HG03442 (cell line): ENCODE results near the gene CINP.
"Not testable (repeated sequence)": the region's sequence is repeated elsewhere in the genome, so short reads cannot be mapped to it uniquely, and the experiment has no call there.

ENCODE experiments used
- ATAC-seq: cut with Tn5 transposase; IDR thresholded peaks from one replicate; pipeline ENCODE4 v1.9.1; 2021; ENCODE audit warnings: mild to moderate bottlenecking, moderate library complexity; ENCODE audit not compliant: unreplicated experiment

Gene CINP

DNA sequence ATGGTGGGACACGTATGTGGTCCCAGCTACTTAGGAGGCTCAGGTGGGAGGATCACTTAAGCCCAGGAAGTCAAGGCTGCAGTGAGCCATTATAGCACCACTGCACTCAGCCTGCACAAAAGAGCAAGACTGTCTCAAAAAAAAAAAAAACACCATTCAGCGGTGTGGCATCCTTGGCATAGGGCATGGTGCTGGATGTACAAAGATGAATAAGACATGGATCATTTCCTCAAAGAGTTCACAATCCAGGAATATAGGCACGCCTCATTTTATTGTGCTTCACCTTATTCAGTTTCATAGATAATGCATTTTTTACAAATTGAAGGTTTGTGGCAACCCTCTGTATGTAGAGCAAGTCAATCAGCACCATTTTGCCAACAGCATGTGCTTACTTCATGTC, 6.4 kb downstream of the CINP start:
- no peak for ATAC-seq

DNA sequence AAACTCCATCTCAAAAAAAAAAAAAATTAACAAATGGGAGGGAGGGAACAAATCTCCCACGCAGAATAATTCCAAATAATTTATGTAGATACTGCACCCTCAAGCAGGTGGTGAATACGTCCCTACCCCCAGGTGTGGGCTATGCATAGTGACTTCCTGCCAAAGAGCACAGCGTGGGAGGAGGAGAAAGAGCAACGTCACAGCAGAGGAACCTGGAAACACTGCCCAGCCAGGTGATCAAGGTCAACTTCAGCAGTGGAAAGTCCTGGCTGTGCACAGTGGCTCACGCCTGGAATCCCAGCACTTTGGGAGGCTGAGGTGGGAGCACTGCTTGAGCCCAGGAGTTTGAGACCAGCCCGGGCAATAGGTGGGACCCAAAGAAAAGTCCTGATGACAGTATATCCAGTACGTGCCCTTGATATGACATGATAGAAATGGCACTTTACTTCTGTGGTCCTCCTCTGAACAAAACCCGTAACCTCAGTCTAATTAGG, 9.5 kb downstream of the CINP start:
- no peak for ATAC-seq

DNA sequence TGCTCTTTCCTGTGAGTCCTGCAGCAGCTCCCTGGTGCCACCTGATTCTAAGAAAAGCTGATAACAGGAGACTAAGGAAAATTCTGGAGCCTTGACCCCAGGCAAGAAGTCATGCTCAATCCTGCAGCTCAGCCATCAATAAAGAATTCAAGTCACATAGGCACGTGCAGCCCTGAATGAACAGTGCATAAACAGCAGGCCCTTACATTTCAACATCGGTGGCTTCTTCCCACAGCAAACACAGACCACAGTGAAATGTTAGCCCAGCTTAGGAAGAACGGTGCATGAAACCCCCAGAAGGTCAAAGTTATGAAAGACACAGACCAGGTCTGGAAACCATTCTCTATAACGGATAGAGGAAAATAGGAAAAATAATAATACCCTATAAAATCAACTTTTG, 10.5 kb downstream of the CINP start:
- no peak for ATAC-seq

DNA sequence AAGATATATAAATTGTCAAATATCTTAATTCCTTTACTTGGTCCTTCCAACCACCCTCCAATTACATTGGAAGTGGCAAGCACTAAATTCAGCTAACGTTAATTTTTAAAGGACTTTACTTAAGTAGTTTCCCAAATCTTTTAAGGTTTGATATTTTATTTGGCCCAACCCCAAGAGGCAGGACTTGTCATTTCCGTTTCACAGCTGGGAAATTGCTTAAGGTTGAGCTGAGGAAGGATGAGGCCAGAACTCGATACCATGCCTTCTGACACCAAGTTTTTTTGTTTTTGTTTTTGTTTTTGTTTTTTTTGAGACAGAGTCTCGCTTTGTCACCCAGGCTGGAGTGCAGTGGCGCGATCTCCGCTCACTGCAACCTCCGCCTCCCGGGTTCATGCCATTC, 11.1 kb downstream of the CINP start:
- ATAC-seq: not testable (repeated sequence)

DNA sequence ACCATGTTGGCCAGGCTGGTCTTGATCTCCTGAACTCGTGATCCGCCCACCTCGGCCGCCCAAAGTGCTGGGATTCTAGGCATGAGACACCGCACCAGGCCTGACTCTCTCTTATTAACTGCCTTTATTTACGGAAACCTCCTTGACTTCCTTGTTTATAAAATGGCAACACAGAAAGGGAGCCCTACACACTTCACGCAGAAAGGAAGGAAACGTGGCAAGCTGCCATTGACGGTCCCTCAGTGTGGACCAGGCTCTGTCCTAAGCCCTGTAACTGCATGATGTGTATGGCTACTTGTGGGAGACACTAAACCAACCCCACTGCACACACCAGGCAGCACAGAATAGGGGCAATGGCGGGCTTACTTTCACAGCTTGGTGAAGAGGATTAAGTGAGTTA, 11.7 kb downstream of the CINP start:
- ATAC-seq: no peak

DNA sequence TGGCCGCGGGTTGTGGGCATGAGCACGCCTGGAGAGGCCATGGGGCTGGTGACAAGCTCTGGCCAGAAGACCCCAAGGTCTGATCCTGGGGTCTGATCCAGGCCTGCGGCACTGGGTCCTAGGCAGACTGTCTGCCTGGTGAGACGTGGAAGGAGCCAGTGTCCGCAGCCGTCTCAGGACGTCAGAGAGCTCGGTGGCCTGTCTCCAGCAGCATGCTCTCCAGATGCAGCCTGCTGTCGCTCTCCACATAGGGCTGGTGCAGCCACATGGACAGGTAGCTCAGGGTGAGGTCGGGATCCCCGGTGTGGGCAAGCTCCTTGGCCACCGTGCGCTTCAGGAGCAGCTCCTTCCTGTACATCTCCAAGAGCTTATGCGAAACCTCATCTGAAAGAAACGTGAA, 14.3 kb downstream of the CINP start:
- no peak for ATAC-seq

DNA sequence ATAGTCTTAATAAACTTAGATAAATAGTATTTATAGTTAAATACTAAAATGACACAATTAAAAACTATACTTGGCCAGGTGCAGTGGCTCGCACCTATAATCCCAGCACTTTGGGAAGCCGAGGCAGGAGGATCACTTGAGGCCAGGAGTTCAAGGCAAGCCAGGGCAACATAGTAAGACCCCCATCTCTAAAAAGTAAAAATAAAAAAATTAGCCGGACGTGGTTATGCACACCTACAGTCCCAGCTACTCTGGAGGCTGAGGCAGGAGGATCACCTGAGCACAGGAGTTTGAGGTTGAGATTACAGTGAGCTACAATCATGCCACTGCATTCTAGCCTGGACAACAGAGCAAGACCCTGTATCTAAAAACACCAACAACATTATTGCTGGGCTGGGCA, 16.0 kb downstream of the CINP start:
- ATAC-seq: no peak

DNA sequence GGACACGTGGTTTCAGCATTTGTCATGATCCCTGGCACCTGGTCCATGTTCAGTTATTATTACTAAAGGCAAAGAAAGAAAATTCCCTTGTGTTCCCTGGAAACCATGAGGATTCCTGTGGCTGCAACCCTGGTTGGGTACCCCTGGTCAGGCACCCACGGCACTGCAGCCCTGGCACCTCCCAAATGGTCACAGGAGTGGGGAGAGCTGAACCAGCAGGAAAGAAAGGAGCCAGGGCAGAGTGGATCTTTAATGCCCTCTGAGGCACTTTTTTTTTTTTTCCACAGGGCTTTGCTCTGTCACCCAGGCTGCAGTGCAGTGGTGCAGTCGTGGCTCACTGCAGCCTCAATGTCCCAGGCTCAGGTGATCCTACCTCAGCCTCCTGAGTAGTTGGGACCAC, 17.5 kb downstream of the CINP start:
- ATAC-seq: no peak

DNA sequence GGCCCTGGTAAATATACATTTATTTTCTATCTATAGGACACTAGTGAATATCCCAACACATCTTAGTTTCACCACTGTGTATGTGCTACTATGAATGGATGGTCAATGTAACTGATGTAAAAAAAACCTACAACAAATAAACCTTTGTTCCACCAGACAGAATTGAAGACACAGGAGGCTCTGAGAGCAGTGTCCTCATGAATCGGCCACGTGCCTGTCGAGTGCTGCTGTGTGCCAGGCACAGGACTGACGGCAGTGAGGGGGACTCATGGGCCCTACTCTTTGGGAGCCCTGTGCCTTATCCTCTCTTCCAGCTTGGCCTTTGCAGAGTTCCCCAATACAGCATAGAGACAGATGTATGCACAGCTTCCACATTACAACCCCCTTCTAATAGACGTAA, 18.2 kb downstream of the CINP start:
- no peak for ATAC-seq

DNA sequence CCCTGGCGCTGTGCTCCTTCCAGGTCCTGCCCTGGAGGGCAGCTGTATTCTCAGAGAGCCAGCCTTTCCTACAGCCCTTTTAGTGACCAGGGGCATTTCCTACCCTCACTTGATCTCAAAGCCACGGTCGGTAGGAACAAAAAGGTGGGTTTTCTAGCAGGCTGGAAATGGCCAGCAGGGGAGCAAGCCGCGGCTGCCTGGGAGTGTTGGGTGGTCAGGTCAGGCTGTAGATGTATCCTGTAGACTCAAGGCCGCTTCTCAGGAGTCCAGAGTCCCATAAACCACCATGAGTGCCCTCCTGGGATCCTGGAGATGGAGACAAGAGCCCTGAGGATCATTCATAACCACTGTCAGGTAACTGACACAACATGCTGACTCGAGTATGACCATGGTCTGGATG, 18.6 kb downstream of the CINP start:
- no peak for ATAC-seq

DNA sequence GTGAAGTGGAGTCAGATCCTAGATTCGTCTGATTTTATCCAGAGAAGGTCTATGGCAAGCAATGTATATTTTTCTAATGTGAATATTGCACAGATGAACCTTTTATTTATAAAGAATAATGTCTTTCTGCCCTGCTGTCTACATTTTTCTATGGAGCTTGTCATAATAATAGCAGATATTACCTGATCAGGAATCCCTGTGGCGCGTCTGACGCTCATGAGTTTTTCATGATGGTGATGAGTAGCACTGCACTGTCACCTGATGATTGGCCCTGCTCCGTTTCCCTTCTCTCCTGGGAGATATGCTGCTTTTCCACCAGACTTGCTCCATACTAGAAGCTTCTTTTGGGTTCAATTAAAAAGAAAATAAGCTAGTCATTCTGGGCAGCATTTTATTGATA, 20.5 kb downstream of the CINP start:
- ATAC-seq: no peak

DNA sequence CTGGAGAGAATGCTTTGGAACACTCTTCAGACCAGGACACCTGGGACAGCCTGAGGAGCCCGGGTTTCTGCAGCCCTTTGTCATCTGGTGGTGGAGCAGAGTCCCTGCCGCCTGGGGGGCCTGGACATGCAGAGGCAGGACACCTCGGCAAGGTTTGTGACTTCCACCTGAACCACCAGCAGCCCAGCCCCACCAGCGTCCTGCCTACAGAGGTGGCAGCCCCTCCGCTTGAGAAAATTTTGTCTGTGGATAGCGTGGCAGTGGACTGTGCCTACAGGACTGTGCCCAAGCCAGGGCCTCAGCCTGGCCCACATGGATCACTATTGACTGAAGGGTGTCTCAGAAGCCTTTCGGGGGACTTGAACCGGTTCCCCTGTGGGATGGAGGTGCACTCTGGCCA, 21.1 kb downstream of the CINP start:
- no peak for ATAC-seq

DNA sequence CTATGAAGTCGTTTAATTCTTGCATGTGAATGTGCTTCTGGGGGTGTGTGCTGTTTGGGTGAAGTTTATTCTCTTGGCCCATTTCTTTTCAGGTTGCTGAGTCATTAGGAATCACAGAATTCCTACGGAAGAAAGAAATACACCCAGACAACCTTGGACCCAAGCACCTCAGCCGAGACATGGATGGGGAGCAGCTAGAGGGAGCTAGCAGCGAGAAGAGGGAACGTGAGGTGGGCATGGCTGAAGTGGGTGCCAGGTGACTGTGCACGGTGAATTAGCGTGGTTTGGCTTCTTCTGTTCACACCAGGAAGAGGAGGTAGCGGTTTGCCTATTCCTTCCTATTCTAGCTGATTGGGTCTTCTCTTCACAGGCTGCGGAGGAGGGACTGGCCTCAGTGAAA, 24.0 kb downstream of the CINP start:
- ATAC-seq: no peak

DNA sequence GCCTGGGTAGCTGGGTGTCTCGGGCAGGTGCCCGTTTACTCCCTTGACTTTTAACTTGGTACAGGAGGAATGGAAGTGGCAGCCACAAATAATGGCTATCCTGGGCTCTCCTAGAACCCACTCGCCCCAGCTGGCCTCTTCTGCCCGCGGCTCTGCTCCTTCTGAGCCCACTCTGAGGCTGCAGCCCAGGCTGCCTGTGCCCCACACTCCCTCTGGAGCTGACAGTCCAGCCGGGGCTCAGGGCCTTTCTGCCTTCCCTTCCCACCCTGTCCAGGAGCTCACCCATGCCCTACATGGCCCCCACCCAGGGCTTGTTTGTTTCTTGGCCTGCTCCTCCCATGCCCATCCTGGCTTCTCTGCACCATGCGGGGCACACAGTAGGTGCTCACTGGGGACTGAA, 27.5 kb downstream of the CINP start:
- no peak for ATAC-seq

DNA sequence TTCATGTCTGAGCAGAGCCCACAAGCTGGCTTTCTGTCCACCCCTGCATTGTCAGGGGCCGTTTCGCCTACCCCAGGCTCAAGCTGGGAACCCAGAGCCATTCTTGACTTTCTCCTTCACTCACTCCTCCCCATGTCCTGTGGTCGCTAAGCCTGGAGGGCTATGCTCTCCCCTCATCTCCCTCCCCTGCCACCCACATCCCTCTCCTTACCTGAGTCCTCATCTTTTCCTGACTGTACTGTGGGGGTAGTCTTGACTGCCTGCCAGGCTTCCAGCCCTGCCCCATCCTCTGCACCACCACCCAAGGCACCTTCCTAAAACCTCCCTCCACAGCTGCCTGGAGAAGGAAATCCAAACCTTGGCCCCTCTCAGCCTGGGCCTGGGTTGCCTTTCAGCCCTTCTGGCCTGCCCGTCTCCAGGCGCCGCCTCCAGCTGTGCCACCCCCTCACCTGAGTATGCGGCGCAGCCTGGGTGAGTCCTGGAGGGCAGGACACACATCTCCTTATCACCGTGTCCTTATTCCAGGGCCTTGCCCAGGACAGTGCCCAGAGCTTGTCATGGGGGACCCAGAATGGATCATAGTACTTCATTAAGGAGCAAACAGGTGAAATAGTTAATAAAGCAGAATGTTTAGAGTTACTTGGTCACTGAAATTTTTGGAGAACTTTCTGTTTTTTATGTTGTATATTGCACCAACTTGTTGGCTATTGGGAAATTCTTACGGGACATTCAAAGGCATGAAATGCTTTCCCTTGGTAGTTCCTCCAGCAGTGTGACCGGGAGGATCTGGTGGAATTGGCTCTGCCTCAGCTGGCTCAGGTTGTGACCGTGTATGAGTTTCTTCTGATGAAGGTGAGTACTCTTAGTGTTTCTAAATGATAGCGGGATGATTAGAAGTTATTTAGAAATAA, 28.6 kb downstream of the CINP start:
- ATAC-seq: no peak

DNA sequence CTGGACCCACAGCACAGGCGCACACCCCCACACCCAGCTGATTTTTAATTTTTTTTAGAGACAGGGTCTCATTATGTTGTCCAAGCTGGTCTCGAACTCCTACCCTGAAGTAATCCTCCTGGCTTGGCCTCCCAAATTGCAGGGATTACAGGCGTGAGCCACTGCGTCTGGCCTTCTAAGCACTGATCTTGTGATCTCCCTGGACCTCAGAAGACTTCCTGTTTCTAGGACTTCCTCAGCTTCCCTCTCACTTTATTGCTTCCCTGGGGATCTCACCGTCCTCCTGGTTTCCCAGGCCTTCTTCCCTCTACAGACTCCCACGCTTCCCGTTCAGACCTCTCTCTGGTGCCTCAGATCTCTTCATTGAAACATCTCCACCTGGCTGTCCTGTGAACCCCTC, 29.3 kb downstream of the CINP start:
- no peak for ATAC-seq

DNA sequence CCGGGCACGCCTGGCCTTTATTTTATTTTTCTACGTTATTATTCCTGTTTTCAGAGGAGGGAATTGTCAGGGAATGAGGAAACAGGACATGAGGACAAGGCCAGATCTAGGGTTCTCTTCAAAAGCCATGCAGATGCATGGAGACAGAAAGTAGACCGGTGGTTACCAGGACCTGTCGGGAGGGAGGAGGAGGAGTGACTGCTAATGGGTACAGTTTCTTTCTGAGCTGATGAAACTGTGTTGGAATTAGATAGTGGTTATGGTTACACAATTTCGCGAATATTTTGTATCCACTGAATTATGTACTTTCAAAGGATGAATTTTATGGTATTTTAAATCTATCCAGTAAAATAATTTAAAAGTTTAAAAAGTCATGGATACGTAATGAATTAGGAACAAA, 31.9 kb downstream of the CINP start:
- ATAC-seq: no peak

DNA sequence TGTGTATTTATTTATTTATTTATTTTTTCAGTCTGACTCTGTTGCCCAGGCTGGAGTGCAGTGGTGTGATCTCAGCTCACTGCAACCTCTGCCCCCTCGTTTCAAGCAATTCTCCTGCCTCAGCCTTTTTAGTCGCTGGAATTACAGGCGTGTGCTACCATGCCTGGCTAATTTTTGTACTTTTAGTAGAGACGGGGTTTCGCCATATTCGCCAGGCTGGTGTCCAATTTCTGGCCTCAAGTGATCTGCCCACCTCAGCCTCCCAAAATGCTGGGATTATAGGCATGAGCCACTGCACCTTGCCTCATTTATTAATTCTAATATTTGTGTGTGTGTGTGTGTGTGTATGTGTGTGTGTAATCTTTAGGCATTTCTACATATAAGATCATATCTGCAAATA, 33.3 kb downstream of the CINP start:
- ATAC-seq: not testable (repeated sequence)

DNA sequence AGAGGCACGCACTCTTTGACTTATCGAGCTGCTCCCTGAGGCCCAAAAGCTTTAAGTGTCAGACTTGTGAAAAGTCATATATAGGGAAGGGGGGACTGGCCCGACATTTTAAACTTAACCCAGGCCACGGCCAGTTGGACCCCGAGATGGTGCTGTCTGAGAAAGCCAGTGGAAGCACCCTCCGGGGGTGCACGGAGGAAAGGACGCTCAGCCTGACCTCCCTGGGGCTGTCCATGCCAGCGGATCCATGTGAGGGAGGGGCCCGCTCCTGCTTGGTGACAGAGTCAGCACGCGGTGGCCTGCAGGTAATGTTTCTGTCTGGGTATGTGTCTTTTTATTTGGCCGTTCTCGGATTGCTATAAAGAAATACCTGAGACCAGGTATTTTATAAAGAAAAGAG, 36.1 kb downstream of the CINP start:
- no peak for ATAC-seq

DNA sequence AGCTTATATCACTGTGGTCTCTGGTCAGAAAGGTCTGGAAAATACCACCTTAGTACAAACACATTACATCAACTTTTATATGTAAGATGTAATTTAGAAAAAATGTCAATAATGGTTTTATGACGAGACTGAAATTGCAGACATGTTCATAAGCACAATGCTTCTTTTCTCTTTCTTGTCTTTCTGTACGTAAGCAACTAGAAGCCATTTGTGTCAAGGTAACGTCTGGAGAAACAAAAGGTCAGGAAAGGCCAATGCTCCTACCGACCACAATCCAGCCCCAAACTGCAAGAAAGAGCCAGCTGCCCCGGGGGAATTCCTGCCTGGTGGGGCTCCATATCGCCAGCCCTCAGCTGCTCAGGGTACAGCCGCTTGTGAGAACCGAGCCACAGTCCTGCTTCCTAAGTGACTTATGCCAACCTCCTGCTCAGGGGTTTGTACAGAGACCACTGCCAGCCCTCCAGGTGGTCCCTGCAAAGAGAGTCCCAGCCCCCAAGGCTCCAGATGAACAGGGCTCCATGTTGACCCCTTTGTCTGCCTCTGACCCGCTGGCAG, 36.8 kb downstream of the CINP start:
- ATAC-seq: no peak

DNA sequence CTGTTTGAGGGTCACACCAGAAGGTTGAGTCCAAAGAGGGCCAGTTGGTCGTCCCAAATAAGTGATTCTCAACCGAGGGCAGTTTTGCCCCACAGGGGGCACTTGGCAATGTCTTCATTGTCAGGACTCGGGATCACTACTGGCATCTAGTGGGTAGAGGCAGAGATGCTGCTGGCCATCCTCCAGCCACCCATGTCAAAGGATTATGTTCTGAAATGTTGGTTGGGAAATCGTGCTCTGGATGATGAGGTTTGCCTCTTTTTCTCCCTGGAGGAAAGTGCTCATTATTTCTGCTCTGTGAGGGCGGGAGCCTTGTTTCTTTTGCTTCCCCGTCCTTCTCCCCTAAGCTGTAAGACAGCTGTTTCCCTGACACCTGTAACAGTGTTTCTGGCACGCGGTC, 39.6 kb downstream of the CINP start:
- ATAC-seq: no peak
